Activated CD4-positive, alpha-beta memory T cell treated with anti-CD3 and anti-CD28 coated beads for 36 hours (primary cell): ENCODE results near the gene PLAGL2. TPM values are rescaled to one million over a fixed set of nuclear protein-coding genes. Genes with fewer than 3 reads are reported as not detected.

Source experiments
- CTCF ChIA-PET: fragments of 350-600 bp; sonication (Branson Sonifier 250); formaldehyde crosslinking; loops from one replicate; lab custom pipeline; 2021; ENCODE audit warnings: antibody characterized with exemption, inconsistent platforms; lab: Charles Lee
- POLR2A ChIA-PET: fragments of 350-600 bp; sonication (Branson Sonifier 250); formaldehyde crosslinking; loops from one replicate; lab custom pipeline; 2021; ENCODE audit warnings: antibody characterized with exemption; lab: Charles Lee
- DNase-seq: peaks from one replicate; pipeline ENCODE4 v3.0.0-alpha.2; 2020
- H3K27ac Mint-ChIP-seq: one replicate; pipeline ENCODE4 v1.8.0; 2021; ENCODE audit warnings: mixed read lengths
- H3K27me3 Mint-ChIP-seq: one replicate; pipeline ENCODE4 v1.8.0; 2021; ENCODE audit warnings: mixed read lengths
- H3K36me3 Mint-ChIP-seq: one replicate; pipeline ENCODE4 v1.8.0; 2021; ENCODE audit warnings: mixed read lengths
- H3K4me1 Mint-ChIP-seq: one replicate; pipeline ENCODE4 v1.8.0; 2021; ENCODE audit warnings: low read depth, mixed read lengths
- H3K4me3 Mint-ChIP-seq: one replicate; pipeline ENCODE4 v1.8.0; 2021; ENCODE audit warnings: mild to moderate bottlenecking, mixed read lengths
- H3K9me3 Mint-ChIP-seq: one replicate; pipeline ENCODE4 v1.8.0; 2021; ENCODE audit warnings: mixed read lengths
- intact Hi-C: fragments of 100-400 bp; cut with micrococcal nuclease; formaldehyde crosslinking; loops from one replicate; pipeline ENCODE4 v1.15.1; 2023
- total RNA-seq, 2 experiments: library from RNA; stranded (reverse); gene quantifications; one replicate each; pipeline ENCODE4 v1.2.3, GENCODE V29; 2021

The PLAGL2 gene
- total RNA-seq, 2 experiments from 2014 or later: 93.9 to 95.6 TPM

- CTCF ChIA-PET: no interaction called here
- Mint-ChIP-seq H3K27me3 (no peaks in the 10 kb centered on the region), H3K27ac (peak overlapping the region; percentile 87), H3K36me3 (peaks cover 76% of the 10 kb centered on the region), H3K4me3 (peak overlapping the region; percentile 90), H3K4me1 (peaks cover 57% of the 10 kb centered on the region), H3K9me3 (no peaks in the 10 kb centered on the region)
- POLR2A ChIA-PET: interaction anchor here (0.8 to 1.6 kb wide), 2 partner anchors 9 to 24 kb away, joined by 4 to 5 read pairs; no protein-coding TSS in a partner anchor
- no peak for DNase-seq
- intact Hi-C loops: loop anchor here (5.0 kb wide), 2 partner anchors 101 to 374 kb away; partner anchors contain the start of gene TM9SF4
Measured at GRCh38 chr20:32208499-32209154, 1.1 kb upstream of the PLAGL2 start.

DNA sequence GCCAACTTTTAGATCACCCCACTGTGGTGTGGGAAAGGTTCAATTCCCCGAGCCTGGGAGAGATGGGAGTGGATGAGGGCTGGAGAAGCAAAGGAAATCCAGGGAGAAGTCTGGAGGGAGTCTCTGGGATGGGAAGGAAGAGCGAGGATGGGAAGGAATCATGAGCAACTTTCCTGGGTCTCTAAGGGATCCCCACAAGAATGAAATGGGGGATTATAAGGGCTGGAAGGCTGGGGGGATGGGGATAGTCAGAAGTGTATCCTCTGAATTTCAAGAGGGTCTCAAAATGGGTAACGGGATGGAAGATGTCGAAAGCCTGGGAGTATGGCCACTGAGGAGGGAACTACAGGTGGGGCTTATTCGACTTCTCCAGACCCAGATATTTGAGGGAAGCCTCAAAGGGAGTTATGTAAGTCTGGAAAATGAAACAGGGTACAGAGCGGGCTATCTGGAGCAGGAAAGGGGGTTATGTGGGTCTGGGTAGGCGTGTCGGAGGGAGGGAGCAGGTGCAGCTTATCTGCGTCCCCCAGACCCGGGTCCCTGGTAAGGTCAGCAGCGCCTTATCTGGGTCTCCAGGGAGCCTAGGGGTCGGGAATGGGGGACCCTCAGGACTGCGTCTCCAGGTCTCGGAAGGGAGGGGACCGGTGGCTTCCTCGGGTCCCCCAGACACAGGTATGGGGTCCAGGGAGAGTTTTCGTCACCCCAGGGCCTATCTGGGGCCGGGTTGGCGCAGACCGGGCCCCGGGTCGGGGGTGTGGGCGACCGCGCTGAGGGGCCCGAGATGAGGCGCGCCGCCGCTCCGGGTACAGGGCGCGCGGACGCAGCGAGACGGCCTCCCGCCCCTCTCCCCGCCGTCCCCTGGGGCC is 550 bp downstream of the PLAGL2 start:
- DNase-seq: peak; percentile 40
- Mint-ChIP-seq H3K27me3 (no peaks in the 10 kb centered on the region), H3K27ac (peak overlapping the region; percentile 95), H3K4me3 (peak overlapping the region; percentile 99), H3K36me3 (peaks cover 84% of the 10 kb centered on the region), H3K4me1 (peaks cover 69% of the 10 kb centered on the region), H3K9me3 (no peaks in the 10 kb centered on the region)
- ChIA-PET POLR2A (interaction anchor here (1.0 to 4.2 kb wide), 2 partner anchors 78 to 151 kb away, joined by 3 to 62 read pairs; partner anchors contain the start of gene ASXL1), CTCF (no interaction called here)
- intact Hi-C loops: loop anchor here (5.0 kb wide), 2 partner anchors 100 to 375 kb away; partner anchors contain the start of gene TM9SF4

- Mint-ChIP-seq H3K9me3 (no peaks in the 10 kb centered on the region), H3K36me3 (peaks cover 85% of the 10 kb centered on the region), H3K27ac (peak overlapping the region; percentile 95), H3K27me3 (no peaks in the 10 kb centered on the region), H3K4me3 (peak overlapping the region; percentile 99), H3K4me1 (peaks cover 70% of the 10 kb centered on the region)
- CTCF ChIA-PET: interaction anchor here (0.8 to 1.0 kb wide), 2 partner anchors 79 to 151 kb away, joined by 3 to 4 read pairs; no protein-coding TSS in a partner anchor
- POLR2A ChIA-PET: interaction anchor here (0.5 to 4.9 kb wide), 10 partner anchors 26 to 156 kb away, joined by 3 to 62 read pairs (median 5); partner anchors contain the start of genes ASXL1 and TM9SF4
- DNase-seq: peak; percentile 45
- intact Hi-C loops: loop anchor here (5.0 kb wide), 2 partner anchors 99 to 376 kb away; partner anchors contain the start of gene TM9SF4
Measured at GRCh38 chr20:32205843-32206759, 1.4 kb downstream of the PLAGL2 start.

DNA sequence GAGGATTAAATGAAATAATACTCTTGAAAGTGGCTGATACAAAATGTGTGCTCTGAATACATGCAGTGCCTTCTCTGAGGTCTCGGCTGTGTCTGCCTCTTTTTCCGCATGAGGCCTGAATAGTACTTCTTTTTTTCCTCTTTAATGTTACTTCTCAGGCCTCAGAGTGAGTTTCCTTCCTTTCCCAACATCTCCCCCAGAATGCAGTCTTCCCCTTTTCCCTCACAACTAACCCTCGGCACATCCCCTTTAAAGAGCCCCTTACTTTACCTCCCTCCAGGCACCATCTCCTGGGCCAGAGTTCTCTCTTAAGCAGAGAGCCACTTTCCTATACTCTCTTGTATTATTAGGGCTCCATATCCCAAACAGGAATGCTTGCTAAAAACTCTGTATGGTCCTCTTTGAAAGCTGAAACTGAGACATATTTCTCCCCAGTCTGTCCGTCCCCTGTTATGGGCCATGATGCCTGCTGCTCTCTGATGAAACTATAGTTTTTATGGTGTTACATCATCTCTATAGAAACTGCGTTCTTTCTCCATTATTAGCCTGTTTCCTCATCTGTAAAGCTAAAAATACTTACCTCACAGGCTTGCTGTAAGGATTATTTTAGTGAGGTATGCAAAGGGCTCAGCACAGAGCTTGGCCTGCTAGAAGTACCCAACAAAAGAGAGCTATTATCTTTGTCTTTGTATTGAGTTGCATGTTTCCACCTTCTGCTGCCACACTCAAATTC is 2.3 kb downstream of the PLAGL2 start:
- no peaks in the 10 kb centered on the region for H3K27me3 Mint-ChIP-seq
- peaks cover 69% of the 10 kb centered on the region for H3K4me1 Mint-ChIP-seq
- no peaks in the 10 kb centered on the region for H3K9me3 Mint-ChIP-seq
- no peak for DNase-seq
- peaks cover 84% of the 10 kb centered on the region for H3K36me3 Mint-ChIP-seq
- ChIA-PET CTCF (interaction anchor here (0.8 to 2.1 kb wide), 3 partner anchors 80 to 334 kb away, joined by 3 to 4 read pairs (median 4); no protein-coding TSS in a partner anchor), POLR2A (interaction anchor here (0.9 to 4.9 kb wide), 13 partner anchors 16 to 157 kb away, joined by 3 to 62 read pairs (median 6); partner anchors contain the start of genes ASXL1 and KIF3B)
- intact Hi-C loops: loop anchor here (5.0 kb wide), 2 partner anchors 98 to 377 kb away; partner anchors contain the start of gene TM9SF4
- peak overlapping the region; percentile 99 for H3K4me3 Mint-ChIP-seq
- H3K27ac Mint-ChIP-seq: peak overlapping the region; percentile 95

- intact Hi-C loops: loop anchor here (1.0 to 5.0 kb wide), 9 partner anchors 28 to 378 kb away; partner anchors contain the start of genes ASXL1 and TM9SF4
- peak; percentile 92 for DNase-seq
- peaks cover 68% of the 10 kb centered on the region for H3K4me1 Mint-ChIP-seq
- ChIA-PET POLR2A (interaction anchor here (1.0 to 4.9 kb wide), 19 partner anchors 10 to 163 kb away, joined by 3 to 62 read pairs (median 5); partner anchors contain the start of genes ASXL1, KIF3B and TM9SF4), CTCF (interaction anchor here (1.2 to 2.1 kb wide), 3 partner anchors 15 to 335 kb away, joined by 3 to 4 read pairs (median 4); no protein-coding TSS in a partner anchor)
- H3K36me3 Mint-ChIP-seq: peaks cover 84% of the 10 kb centered on the region
- no peaks in the 10 kb centered on the region for H3K9me3 Mint-ChIP-seq
- H3K27me3 Mint-ChIP-seq: no peaks in the 10 kb centered on the region
- H3K27ac Mint-ChIP-seq: peak overlapping the region; percentile 95
- peak overlapping the region; percentile 99 for H3K4me3 Mint-ChIP-seq
Measured at GRCh38 chr20:32204205-32205109, 3.1 kb downstream of the PLAGL2 start.

DNA sequence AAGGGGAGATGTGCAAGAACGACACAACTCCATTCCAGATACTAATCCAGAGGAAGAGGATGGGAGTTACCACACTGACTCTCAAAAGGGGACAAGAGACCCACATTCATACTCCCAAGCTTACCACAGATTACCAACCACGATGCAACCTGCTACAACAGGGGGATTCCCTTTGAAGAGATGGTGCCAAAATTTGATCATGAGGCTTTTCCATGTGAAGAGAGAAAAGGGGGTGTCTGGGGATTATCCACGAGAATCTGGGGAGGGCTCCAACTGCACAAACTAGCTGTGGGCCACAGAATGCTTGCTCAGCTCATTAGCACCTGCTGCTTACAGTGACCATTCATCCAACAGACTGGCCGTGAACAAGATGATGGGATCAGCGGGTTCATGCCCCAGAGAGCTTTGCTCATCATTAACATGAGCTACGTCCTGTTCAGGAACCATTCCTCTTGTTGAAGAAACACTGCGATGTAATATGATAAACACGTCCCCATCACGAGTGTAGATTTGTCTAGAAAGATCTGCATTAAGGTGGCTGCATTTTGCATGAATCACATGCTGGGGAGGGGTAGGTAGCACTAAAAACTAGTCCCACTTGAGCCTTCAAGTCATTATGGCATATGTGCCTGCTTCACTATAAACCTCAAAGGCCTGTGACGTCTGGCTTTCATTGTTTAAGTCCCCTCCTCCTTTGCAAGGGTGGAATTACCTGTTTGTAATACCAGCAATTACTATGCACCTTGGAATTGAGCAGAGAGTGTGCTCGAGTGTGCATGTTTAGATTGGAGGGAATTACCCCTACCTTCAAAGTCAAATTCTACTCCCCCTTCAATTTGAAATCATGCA is 4.0 kb downstream of the PLAGL2 start:
- ChIA-PET CTCF (interaction anchor here (0.7 to 2.1 kb wide), 5 partner anchors 14 to 335 kb away, joined by 3 to 4 read pairs (median 3); no protein-coding TSS in a partner anchor), POLR2A (interaction anchor here (1.0 to 4.9 kb wide), 15 partner anchors 9 to 164 kb away, joined by 3 to 62 read pairs (median 5); partner anchors contain the start of genes ASXL1, KIF3B and TM9SF4)
- Mint-ChIP-seq H3K4me1 (peaks cover 68% of the 10 kb centered on the region), H3K9me3 (no peaks in the 10 kb centered on the region), H3K27ac (peak overlapping the region; percentile 95), H3K27me3 (no peaks in the 10 kb centered on the region), H3K4me3 (peak overlapping the region; percentile 99), H3K36me3 (peaks cover 87% of the 10 kb centered on the region)
- intact Hi-C loops: loop anchor here (1.0 to 5.0 kb wide), 7 partner anchors 29 to 282 kb away; partner anchors contain the start of gene ASXL1
- DNase-seq: peak; percentile 66

DNA sequence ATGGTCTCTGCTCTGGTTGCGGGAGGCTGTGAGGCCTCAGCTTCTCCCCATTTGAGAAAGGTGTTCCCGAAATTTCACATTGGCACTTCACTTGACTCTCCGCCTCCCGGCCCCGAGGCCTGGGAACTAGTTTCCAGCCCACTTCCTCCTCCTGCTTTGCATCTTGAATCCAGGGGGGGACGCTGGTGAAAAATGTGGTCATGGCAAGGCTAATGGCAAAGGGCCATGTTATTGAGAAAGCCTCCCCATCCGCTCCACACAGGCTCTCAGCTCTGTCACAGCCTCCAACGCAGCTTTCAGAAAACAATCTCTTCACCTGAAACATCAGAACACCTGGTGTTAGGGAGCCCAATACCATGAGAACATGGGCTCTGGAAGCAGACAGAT is 5.6 kb downstream of the PLAGL2 start:
- DNase-seq: no peak
- H3K36me3 Mint-ChIP-seq: peaks cover 92% of the 10 kb centered on the region
- no peaks in the 10 kb centered on the region for H3K9me3 Mint-ChIP-seq
- intact Hi-C loops: loop anchor here (5.0 kb wide), 1 partner anchor 45 kb away; no protein-coding TSS in a partner anchor
- H3K4me1 Mint-ChIP-seq: peaks cover 73% of the 10 kb centered on the region
- POLR2A ChIA-PET: interaction anchor here (1.3 to 4.9 kb wide), 3 partner anchors 30 to 157 kb away, joined by 4 to 41 read pairs (median 33); no protein-coding TSS in a partner anchor
- no peaks in the 10 kb centered on the region for H3K27me3 Mint-ChIP-seq
- peak overlapping the region; percentile 95 for H3K27ac Mint-ChIP-seq
- CTCF ChIA-PET: no interaction called here
- H3K4me3 Mint-ChIP-seq: peak overlapping the region; percentile 49

DNA sequence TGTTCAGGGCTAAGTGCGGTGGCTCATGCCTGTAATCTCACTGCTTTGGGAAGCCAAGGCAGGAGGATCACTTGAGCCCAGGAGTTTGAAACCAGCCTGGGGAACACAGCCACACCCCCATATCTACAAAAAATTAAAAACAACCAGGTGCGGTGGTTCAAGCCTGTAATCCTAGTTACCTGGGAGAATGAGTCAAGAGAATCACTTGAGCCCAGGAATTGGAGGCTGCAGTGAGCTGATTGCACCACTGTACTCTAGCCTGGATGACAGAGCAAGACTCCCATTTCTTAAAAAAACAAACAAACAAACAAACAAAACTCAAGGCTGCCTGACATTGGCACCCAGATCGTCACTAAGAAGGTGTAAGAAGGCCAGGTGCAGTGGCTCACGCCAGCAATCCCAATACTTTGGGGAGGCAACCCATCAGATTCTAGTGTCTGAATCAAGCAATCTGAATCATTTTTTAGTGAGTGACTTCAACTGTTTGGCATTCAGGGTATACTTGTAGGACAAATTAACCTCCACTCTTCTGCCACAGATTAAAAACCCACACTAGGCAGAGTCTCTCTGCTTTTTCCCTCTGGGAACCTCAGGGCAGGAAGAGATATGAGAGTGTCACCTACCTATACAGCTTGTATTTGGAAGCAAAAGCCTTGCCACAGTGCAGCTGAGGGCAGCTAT is 6.1 kb downstream of the PLAGL2 start:
- DNase-seq: no peak
- Mint-ChIP-seq H3K27me3 (no peaks in the 10 kb centered on the region), H3K27ac (peak overlapping the region; percentile 95), H3K36me3 (peaks cover 92% of the 10 kb centered on the region), H3K4me1 (peaks cover 73% of the 10 kb centered on the region), H3K9me3 (no peaks in the 10 kb centered on the region), H3K4me3 (peak overlapping the region; percentile 44)
- CTCF ChIA-PET: no interaction called here
- intact Hi-C loops: loop anchor here (5.0 kb wide), 1 partner anchor 44 kb away; no protein-coding TSS in a partner anchor
- POLR2A ChIA-PET: interaction anchor here (1.0 to 4.9 kb wide), 3 partner anchors 10 to 157 kb away, joined by 4 to 33 read pairs (median 5); no protein-coding TSS in a partner anchor
